Endothelial cell of umbilical vein (primary cell): Measurements from ENCODE around the gene FAM222A. TPM values are rescaled to one million over a fixed set of nuclear protein-coding genes. Genes with fewer than 3 reads are reported as not detected.

Source experiments
- BruUV-seq: library from RNA; stranded (reverse); fragments of 400-500 nt; replicated peaks from 2 replicates; lab custom pipeline; 2021; lab: Mats Ljungman, UMichigan
- CTCF ChIA-PET: fragments of 300-600, 350-600 bp; sonication (Branson Sonifier 250); formaldehyde crosslinking; loops from one replicate; lab custom pipeline; 2021; ENCODE audit warnings: antibody characterized with exemption, inconsistent platforms; lab: Charles Lee
- POLR2A ChIA-PET: fragments of 300-600, 350-600 bp; sonication (Branson Sonifier 250); formaldehyde crosslinking; loops from one replicate; lab custom pipeline; 2021; ENCODE audit warnings: antibody characterized with exemption, inconsistent platforms; lab: Charles Lee
- DNase-seq: peaks from one replicate; pipeline ENCODE4 v3.0.0-alpha.2; 2011; ENCODE audit warnings: low read depth, low spot score
- FAIRE-seq: peaks from 2 replicates; lab custom pipeline; 2011; peaks lifted over from hg19 to GRCh38; lab: Jason Lieb, UNC
- H2AFZ ChIP-seq: 2 replicates; pipeline ENCODE4 v1.6.0; 2012; ENCODE audit warnings: low read depth, low read length, control low read depth, inconsistent platforms
- H3K27ac ChIP-seq: 2 replicates; pipeline ENCODE4 v1.5.1; 2011; ENCODE audit warnings: low read depth, mild to moderate bottlenecking, control low read depth, low read length, moderate library complexity; ENCODE audit not compliant: insufficient read depth
- H3K27me3 ChIP-seq, 2 experiments: 2 replicates each; pipeline versions ENCODE4 v1.6.0 to v1.6.1; 2011; ENCODE audit warnings: low read length in 2 of 2, mixed read lengths in 1 of 2; ENCODE audit not compliant: control insufficient read depth in 2 of 2, insufficient read depth in 2 of 2
- H3K36me3 ChIP-seq, 2 experiments: 2 replicates in 1 of 2; 3 replicates in 1 of 2; pipeline ENCODE4 v1.5.1; 2011; ENCODE audit warnings: low read length in 2 of 2, mild to moderate bottlenecking in 1 of 2, moderate library complexity in 1 of 2; ENCODE audit not compliant: control insufficient read depth in 2 of 2, insufficient read depth in 2 of 2; ENCODE audit errors: extremely low read depth in 1 of 2
- H3K4me1 ChIP-seq: 3 replicates; pipeline ENCODE4 v1.5.1; 2011; ENCODE audit warnings: mild to moderate bottlenecking, low read length; ENCODE audit not compliant: control insufficient read depth, insufficient read depth; ENCODE audit errors: extremely low read depth
- H3K4me2 ChIP-seq: 2 replicates; pipeline ENCODE4 v1.6.1; 2011; ENCODE audit warnings: low read length, control low read depth, mixed read lengths; ENCODE audit not compliant: insufficient read depth
- H3K4me3 ChIP-seq, 3 experiments: fragments of 200-600 bp in 1 of 3; sonication (generic), shearing (Covaris generic) in 1 of 3; replicated peaks in 1 of 3; 2 replicates each; pipeline ENCODE4 v1.5.1; 2011 to 2016; ENCODE audit warnings: control low read depth in 3 of 3, low read length in 3 of 3, mild to moderate bottlenecking in 2 of 3, inconsistent platforms in 1 of 3, low read depth in 1 of 3, moderate library complexity in 1 of 3; ENCODE audit not compliant: insufficient read depth in 1 of 3
- H3K79me2 ChIP-seq: 2 replicates; pipeline ENCODE4 v1.6.0; 2012; ENCODE audit warnings: low read length, inconsistent platforms; ENCODE audit not compliant: control insufficient read depth, insufficient read depth
- H3K9ac ChIP-seq: replicated peaks from 2 replicates; pipeline ENCODE3; 2011; ENCODE audit warnings: low read length, control low read depth; ENCODE audit not compliant: insufficient read depth; ENCODE audit errors: extremely low read depth
- H3K9me1 ChIP-seq: replicated peaks from 3 replicates; pipeline ENCODE4 v1.6.0; 2011; ENCODE audit warnings: mild to moderate bottlenecking, low read length; ENCODE audit not compliant: control insufficient read depth, insufficient read depth; ENCODE audit errors: extremely low read depth
- H3K9me3 ChIP-seq: replicated peaks from 2 replicates; pipeline ENCODE4 v1.5.1; 2012; ENCODE audit warnings: low read length, inconsistent platforms; ENCODE audit not compliant: control insufficient read depth, insufficient read depth
- H4K20me1 ChIP-seq: replicated peaks from 2 replicates; pipeline ENCODE3; 2011; ENCODE audit warnings: mild to moderate bottlenecking, low read length; ENCODE audit not compliant: control insufficient read depth, insufficient read depth; ENCODE audit errors: extremely low read depth
- CTCF ChIP-seq, 2 donors: IDR thresholded peaks; 1 replicate in 1 of 2; 2 replicates in 1 of 2; pipeline ENCODE4 v1.5.1; 2011; ENCODE audit warnings: low read length in 2 of 2, mild to moderate bottlenecking in 2 of 2, moderate library complexity in 2 of 2, control low read depth in 1 of 2, inconsistent platforms in 1 of 2, low read depth in 1 of 2; ENCODE audit not compliant: insufficient read depth in 1 of 2; ENCODE audit errors: extremely low read depth in 1 of 2
- EZH2 ChIP-seq: IDR thresholded peaks from 2 replicates; pipeline ENCODE4 v1.6.1; 2012; ENCODE audit warnings: borderline replicate concordance, low read depth, mild to moderate bottlenecking, moderate library complexity, low read length, inconsistent platforms; ENCODE audit not compliant: severe bottlenecking
- FOS ChIP-seq: IDR thresholded peaks from 2 replicates; pipeline ENCODE4 v1.6.1; 2011; ENCODE audit warnings: mild to moderate bottlenecking, low read length, moderate library complexity, borderline replicate concordance; ENCODE audit not compliant: insufficient read depth
- GATA2 ChIP-seq: IDR thresholded peaks from 2 replicates; pipeline ENCODE4 v1.7.0; 2011; ENCODE audit warnings: low read depth, mild to moderate bottlenecking, moderate library complexity, mixed read lengths, low read length; ENCODE audit not compliant: insufficient read length, insufficient read depth
- JUN ChIP-seq: IDR thresholded peaks from 2 replicates; pipeline ENCODE4 v1.6.1; 2011; ENCODE audit warnings: borderline replicate concordance, low read depth; ENCODE audit not compliant: insufficient read length, insufficient read depth
- POLR2A ChIP-seq: IDR thresholded peaks from 2 replicates; pipeline ENCODE4 v1.6.1; 2012; ENCODE audit warnings: low read depth, mild to moderate bottlenecking, control low read depth, low read length
- dilution Hi-C: fragments of 300-500 bp; cut with MboI; formaldehyde crosslinking; loops from one replicate; pipeline ENCODE4 v1.15.0; 2019; ENCODE audit warnings: low sequenced_read_pairs; ENCODE audit not compliant: extremely low pct_ligation_motif_present
- intact Hi-C: fragments of 100-400 bp; cut with micrococcal nuclease; formaldehyde crosslinking; loops from one replicate; pipeline ENCODE4 v1.10.0; 2022
- polyA plus RNA-seq, 4 experiments: library from polyadenylated mRNA; depleted of rRNA in 3 of 4; stranded (reverse) in 3 of 4; unstranded in 1 of 4; fragments of >200 nt; gene quantifications; 2 replicates each; pipeline versions ENCODE4 v1.2.1 to v1.2.3, GENCODE V29; 2011 to 2012; ENCODE audit warnings: missing spikeins in 1 of 4
- total RNA-seq: library from RNA; stranded (reverse); gene quantifications from 2 replicates; pipeline ENCODE4 v1.2.3, GENCODE V29; 2021

Gene FAM222A
- total and polyA plus RNA-seq, 2 donors (not counting 3 experiments of a cell fraction or from before 2014, with no cell fraction given): 0.62 to 1.7 TPM

GRCh38 chr12:109697270-109697553, 16.4 kb upstream of the FAM222A start:
- FAIRE-seq: no peak
- no peaks in the 10 kb centered on the region for H4K20me1 ChIP-seq
- ChIA-PET CTCF (interaction anchor here (2.8 kb wide), 1 partner anchor 99 kb away, joined by 7 read pairs; no protein-coding TSS in a partner anchor), POLR2A (no interaction called here)
- no peak for DNase-seq
- no peak overlapping the region for H2AFZ ChIP-seq
- no peak for TF ChIP-seq GATA2
- no peak for TF ChIP-seq POLR2A
- no peak for TF ChIP-seq FOS
- no peak for TF ChIP-seq EZH2
- TF ChIP-seq JUN: no peak
- no peak for TF ChIP-seq CTCF (IDR thresholded peaks at IDR 0.05; ENCODE audit: extremely low read depth in 1 of 2, insufficient read depth in 1 of 2, low read depth in 1 of 2, low read length in 2 of 2)
- H3K4me2 ChIP-seq: no peak overlapping the region
- no peak overlapping the region for H3K27ac ChIP-seq
- no peak overlapping the region for H3K9ac ChIP-seq
- no peaks in the 10 kb centered on the region for H3K4me1 ChIP-seq
- H3K4me3 ChIP-seq: no peak overlapping the region
- no TSS peak for BruUV-seq
- H3K36me3 ChIP-seq: no peaks in the 10 kb centered on the region
- intact Hi-C loops: no loop called here
- dilution Hi-C loops: no loop called here
- no peaks in the 10 kb centered on the region for H3K9me1 ChIP-seq
- no peaks in the 10 kb centered on the region for H3K9me3 ChIP-seq
- H3K79me2 ChIP-seq: no peaks in the 10 kb centered on the region
- peaks cover 0 to 8% of the 10 kb centered on the region in 2 experiments for H3K27me3 ChIP-seq
